Body of pancreas (tissue), 4 donors: ENCODE results near the gene METTL8.

Source experiments
- CTCF ChIP-seq, 7 experiments: fragments of 450-650 bp in 4 of 7; fragments of 200-600 bp in 3 of 7; sonication (generic) in 3 of 7; IDR thresholded peaks; one replicate each; pipeline ENCODE4 v1.5.1; 2016 to 2019; ENCODE audit warnings: antibody characterized with exemption in 7 of 7
- POLR2A ChIP-seq, 3 donors: fragments of 450-650 bp; IDR thresholded peaks; one replicate each; pipeline ENCODE4 v1.6.1; 2016; ENCODE audit warnings: antibody characterized with exemption in 3 of 3, mild to moderate bottlenecking in 2 of 3

GRCh38 chr2:171459498-171459897 lies 25.7 kb upstream of the METTL8 start:
- no peak for TF ChIP-seq POLR2A (IDR thresholded peaks at IDR 0.05)
- TF ChIP-seq CTCF (IDR thresholded peaks at IDR 0.05) = no peak
